ENCODE measurements around the gene ZPLD1. TPM values are rescaled to one million over a fixed set of nuclear protein-coding genes. Genes with fewer than 3 reads are reported as not detected.

Gene ZPLD1
- polyA plus RNA-seq, 4 donors, result 0.35 to 0.67 (median 0.54) TPM

GRCh38 chr3:102521246-102521645, 86.4 kb downstream of the ZPLD1 start:
- no peak for DNase-seq (ENCODE audit: low read depth in 4 of 4, low spot score in 2 of 4)

GRCh38 chr3:102525624-102526023, 90.8 kb downstream of the ZPLD1 start:
- no peak for DNase-seq (ENCODE audit: low read depth in 4 of 4, low spot score in 2 of 4)

GRCh38 chr3:102526865-102527264, 92.0 kb downstream of the ZPLD1 start:
- no peak for DNase-seq (ENCODE audit: low read depth in 4 of 4, low spot score in 2 of 4)

GRCh38 chr3:102528727-102529126, 93.9 kb downstream of the ZPLD1 start:
- DNase-seq (ENCODE audit: low read depth in 4 of 4, low spot score in 2 of 4), result no peak
